Activated CD4-positive, alpha-beta T cell treated with anti-CD3 and anti-CD28 coated beads, Interleukin-2, amount 50 U/mL, for 1 hour (primary cell): ENCODE measurements around the gene ELK4.
"Not testable (repeated sequence)": the region's sequence is repeated elsewhere in the genome, so short reads cannot be mapped to it uniquely, and the experiment has no call there.

Source experiments
- DNase-seq: peaks from one replicate; pipeline ENCODE4 v3.0.0-alpha.2; 2020

The ELK4 gene

DNA sequence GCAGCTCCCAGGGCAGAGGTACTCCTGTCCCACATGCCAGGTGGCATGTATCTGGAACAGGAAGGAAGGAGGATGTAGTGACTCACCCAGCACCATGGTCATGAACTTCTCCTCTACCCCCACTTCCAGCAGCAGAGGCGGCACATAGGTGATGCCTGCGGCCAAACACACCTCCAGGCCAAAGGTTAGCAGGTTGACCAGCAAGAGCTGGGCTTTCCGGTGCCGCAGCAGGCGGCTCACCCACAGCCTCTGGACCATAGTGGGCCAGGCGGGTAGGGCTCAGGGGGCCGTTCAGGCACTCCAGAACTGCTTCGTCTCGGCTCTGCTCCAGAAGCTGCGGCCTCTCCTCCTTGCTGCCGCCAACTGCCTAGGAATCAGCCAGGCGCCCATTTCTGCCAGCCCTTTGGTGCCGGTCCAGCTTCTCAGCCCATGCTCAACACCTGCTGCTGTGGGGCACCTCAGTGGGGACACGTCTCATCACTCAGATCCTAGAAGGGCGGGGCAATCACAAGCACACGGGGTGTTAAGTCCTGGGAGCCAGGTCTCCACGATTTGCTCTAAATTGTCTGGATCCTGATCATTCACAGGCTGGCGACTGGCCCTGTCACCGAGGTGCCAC is 32.7 kb upstream of the ELK4 start:
- DNase-seq = no peak

DNA sequence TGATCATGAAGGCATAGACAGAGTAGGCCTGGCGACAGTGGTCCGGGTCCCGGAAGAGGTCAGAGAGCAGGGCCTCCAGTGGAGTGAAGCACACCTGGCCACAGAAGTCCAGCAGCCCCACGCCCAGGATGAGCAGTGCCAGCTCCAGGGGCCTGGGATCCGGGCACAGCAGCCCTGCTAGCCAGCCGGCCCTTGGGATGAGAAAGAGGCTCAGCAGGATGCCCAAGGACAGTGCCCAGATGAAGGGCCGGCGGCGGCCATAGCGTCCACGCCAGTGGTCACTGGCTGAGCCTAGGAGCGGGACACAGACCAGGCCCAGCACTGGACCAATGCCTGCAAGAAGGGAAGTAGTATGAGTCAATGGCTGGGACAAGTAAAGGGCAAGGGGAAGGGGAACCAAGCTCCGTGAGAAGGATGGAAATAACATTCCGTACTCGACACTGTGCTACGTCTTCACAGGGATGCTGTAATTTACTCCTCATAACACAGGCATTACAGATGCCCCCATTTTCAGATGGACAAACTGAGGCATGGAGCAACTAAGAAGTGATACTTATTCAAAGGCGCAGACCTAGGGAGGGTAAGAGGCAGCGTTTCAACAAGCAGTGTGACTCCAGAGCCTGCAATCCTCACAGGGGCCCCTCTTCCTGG is 31.6 kb upstream of the ELK4 start:
- no peak for DNase-seq

DNA sequence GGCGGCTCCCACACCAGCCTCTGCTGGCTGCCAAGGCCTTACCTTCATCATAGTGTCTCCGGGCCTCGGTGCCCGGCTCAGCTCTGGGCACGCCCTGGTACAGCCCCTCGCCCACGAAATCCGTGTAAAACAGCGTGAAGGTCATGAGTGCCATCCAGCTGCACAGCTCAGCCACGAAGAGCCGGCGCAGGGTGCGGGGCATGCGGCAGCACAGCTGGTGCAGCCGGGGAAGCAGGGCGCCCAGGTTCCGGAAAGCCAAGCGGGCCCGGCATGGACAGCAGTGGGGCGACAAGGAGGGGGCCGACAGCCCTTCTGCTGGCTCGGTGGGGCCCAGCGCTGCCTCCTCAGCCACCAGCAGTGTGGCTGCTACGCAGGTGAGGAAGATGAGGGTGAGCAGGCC is 31.0 kb upstream of the ELK4 start:
- no peak for DNase-seq

DNA sequence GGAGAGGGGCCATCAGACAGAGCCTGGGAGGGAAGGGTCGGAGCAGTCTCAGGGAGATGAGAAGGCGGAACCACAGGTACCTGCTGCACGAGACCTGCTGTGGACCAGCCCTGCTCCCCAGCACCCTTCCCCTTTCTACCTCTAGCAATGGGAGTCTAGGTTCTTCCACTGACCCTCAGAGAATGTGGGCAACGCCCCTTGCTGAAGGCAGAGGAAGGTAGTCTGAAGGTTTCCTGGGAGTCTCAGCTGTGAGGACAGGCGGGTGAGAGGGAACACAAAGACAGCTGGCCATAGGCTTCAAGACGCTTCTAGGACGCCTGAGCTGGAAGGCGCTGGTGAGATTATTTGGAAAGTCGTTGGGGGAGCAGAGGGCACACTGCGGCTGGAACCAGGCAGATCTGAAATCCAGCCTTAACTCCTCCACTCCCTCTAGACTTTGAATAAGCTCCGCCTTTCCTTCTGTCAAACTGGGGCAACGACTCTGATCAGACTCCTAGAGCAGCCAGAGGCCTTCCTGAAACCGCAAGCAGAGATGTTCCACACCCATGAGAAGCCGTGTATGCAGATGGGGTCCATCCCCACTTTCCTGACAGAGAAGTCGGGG is 30.4 kb upstream of the ELK4 start:
- no peak for DNase-seq

DNA sequence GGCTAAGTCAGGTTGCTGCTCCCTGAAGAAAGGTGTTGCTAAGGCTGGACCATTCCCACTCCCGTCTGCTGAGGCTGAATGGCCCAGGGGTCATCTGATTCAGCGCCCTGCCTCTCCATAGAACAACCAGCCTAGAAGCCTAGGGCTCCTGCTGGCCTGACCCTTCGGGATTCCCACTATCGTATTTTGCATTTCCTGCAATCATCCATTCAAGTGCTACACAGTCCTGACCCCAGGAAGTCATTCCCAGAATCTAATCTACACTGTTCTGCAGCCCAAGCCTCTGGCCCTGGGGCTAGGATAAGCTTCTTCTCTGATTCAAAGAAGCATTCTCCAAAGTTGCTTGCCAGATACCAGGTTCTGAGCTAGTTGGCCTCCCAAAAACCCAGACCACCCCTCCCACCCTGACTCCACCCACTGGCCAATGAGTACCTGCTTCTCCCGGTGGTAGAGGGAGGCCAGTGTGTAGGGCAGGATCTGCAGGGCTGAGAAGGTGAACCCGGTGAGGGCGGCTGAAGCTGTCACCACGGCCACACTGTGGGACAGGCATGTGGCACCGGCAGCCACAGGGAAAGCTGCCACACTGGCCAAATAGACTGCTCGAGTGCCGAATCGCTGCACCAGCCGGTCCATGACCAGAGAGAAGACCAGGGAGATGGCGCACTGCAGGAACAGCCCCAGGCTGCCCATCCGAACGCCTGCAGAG is 29.8 kb upstream of the ELK4 start:
- no peak for DNase-seq

DNA sequence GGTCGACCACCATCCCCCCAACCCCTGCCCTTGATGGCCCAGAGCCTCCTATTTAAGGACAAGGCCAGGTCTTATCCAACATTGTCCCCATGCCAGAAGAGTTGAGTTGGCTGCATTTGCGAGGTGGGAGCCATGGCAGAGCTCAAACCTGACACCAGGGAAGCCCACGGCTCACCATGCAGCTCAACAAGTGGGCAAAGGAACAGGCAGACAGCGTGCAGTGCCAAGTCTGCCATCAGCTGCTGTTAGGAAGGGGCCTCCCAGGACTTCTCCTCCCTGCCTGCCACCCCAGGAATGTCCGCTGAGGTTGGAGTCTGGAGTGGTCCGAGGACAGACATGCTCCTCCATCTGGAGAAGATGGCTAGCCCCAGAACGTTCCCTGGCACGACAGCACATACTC is 28.6 kb upstream of the ELK4 start:
- DNase-seq = no peak

DNA sequence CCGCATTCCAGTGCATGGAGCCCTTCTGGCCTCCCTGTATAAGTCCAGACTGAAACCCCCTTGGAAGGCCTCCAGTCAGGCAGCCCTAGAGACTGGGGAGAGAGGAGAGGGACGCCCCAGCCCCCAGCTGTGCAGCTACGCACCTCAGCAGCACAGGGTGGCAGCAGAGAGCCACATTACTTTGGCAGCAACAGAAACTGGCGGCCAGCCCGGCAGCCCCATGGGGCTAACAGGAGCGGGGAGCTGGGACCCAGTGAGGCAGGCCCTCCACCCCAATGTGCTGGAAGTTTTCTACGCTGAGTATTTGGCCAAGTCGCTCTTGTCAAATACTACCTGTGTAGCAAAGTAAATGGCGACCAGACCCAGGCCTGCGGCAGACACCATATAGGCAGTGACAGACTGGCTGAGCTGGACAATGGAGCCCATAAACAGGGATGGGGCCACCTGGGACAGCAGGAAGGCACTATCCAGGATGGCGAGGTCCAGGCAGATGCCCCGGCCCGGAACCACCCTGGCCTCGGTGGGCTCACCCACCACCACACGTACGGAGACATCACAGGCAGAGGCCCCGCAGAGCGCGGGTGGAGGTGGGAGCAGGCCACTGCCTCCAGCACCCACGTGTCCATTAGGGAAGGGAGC is 27.3 kb upstream of the ELK4 start:
- DNase-seq = peak; percentile 76

DNA sequence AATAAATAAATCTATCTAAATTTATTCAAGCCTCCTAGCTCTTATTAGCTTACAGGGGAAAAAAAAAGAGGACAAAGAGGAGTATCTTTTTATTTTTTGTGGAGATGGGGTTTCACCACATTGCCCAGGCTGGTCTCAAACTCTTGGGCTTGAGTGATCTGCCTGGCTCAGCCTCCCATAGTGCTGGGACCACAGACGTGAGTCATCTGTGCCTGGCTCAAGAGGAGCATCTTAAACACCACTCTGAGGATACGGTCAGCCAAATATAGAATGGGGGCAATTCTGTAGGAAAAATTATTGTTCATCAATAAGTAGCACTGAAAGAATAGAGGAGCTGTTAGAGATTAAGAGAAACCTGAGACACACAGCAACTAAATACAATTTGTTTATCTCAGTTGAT is 24.4 kb upstream of the ELK4 start:
- no peak for DNase-seq

DNA sequence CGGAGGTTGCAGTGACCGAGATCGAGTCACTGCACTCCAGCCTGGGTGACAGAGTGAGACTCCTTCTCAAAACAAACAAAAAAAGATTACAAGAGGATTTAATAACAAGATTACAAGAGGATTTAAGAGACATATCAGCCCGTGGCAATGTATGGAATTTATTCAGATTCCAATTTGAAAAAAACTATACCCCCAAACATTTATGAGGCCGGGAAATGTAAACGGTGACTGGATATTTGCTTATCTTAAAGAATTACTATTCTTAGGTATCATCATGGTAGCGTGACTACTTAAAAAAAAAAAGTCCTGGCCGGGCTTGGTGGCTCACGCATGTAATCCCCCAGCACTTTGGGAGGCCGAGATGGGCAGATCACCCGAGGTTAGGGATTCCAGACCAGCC is 21.2 kb upstream of the ELK4 start:
- DNase-seq = no peak

DNA sequence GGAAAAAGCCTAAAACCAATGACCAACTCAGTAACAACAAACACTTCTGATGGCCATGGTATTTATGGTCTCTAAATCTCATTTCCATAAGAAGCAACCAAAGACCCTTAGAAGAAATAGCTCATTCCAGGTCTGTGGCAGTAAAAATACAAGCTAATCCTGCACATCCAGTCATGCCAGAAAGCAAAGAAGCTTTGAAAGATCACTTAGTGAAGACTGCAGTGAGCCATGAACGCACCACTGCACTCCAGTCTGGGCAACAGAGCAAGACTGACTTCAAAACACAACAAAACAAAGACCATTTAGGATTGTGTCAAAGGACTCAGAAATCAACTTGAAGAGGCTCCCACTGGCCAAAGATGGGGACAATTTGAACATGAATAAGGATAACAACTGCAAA is 18.4 kb upstream of the ELK4 start:
- DNase-seq = no peak

DNA sequence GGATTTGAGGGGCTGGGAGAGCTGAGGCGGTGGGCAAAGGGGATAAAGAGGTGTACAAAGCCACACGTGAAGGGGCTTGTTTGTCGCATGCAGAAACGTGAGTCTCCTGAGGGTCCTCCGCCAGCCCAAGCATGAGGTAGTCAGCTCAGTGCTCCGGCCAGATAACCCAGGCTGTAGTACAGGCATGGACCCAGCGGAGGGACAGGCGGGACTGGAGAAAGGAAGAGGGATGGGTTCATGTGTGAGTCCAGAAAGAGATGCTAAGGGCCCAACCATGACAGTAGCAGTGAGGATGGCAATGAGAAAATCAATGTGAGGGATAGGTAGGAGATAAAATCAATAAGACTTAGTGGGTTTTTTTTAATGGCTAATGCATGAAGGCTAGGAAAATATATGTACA is 13.7 kb upstream of the ELK4 start:
- DNase-seq = no peak

DNA sequence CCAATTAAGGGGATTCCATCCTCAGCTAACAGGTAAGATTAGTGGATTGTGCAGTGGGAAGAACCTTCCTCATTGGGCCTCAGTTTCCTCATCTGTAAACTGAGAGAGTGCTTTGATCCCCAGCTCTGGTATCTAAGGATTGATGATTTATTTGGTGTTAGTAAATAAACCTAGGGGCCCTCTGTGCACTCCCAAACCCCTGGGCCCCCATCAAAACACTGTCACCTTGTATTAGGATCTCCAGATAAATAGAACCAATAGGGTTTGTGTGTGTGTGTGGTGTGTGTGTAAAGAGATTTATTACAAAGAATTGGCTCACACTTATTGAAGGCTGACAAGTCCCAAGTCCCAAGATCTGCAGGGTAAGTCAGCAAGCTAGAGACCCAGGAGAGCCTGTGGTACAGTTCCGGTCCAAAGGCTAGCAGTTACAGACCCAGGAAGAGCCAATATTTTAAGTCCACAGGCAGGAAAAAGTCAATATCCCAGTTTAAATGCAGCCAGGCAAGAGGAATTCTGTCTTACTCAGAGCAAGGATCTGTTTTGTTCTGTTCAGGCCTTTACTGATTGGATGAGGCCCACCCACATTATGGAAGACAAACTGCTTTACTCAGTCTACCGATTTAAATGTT is 11.0 kb upstream of the ELK4 start:
- DNase-seq = no peak

DNA sequence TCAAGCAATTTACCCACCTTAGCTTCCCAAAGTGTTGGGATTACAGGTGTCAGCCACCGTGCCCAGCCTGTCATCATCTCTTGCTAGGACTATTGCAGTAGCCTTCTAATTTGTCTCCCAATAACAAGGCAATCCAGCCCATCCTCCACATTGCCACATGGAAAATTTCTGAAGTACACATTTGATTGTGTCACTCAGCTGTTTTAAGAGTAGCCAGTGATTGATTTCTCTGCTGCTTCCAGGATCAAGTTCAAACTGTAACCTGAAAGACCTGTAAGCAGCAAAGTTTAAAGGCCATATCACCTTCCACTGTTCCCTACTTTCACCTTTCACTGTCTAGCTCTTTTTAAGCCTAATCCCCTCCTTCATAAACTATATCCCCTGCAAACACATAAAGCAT is 7.8 kb upstream of the ELK4 start:
- DNase-seq = no peak

DNA sequence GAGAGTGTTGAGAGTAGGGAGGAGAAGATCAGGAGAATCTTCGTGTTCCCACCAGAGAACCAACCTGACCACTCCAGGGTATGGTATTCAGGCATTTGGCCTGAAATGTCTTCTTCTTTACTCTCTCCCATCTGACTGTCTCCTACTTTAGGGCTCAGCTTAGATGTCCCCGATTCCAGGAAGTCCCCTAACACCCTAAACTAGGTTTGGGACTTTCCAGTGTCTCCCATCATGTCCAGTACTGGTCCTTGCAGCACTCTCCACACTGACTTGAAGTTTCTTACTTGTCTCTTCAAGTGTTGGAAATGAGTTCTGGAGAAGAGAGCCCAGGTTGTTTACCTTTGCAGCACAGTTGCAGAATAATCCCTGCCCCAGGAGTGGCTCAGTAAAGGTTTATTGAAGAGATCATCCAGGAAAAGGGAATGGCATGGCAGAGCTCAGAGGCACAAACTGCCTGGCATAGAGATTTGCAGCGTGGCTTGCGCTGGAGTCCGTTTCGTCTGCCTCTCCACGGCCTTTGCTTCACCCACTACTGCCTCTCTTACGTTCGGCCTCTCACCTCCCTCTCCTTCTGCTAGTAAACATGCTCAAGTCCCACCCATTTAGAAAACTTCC is 6.2 kb upstream of the ELK4 start:
- no peak for DNase-seq

DNA sequence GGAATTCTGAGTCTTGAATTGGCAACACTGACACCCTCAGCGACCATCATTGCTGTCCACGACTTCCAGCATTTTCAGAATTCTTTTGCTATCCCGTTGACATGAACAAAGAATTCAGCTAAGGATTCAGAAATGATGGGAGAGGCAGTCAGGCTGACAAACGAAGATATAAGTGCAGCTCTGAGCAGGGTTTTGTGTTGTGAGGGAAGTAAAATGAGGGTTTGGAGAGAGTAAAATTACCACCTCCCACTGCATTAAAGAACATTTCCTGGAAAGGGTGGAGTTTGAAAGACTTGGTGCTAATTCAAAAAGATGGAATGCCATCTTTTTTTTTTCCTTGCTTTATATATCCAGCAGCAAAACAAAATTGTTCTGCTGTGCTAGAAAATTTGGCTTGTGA is 4.9 kb upstream of the ELK4 start:
- DNase-seq = no peak

DNA sequence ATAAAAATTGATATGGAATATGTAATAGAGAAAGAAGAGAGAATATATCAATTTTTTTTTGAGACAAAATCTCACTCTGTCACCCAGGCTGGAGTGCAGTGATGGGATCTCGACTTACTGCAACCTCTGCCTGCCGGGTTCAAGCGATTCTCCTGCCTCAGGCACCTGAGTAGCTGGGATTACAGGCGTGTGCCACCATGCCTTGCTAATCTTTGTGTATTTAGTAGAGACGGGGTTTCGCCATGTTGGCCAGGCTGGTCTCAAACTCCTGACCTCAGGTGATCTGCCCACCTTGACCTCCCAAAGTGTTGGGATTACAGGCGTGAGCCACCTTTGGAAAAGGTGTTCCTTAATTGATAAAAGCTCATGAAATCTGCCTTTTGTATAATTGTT is 4.3 kb upstream of the ELK4 start:
- DNase-seq = not testable (repeated sequence)

DNA sequence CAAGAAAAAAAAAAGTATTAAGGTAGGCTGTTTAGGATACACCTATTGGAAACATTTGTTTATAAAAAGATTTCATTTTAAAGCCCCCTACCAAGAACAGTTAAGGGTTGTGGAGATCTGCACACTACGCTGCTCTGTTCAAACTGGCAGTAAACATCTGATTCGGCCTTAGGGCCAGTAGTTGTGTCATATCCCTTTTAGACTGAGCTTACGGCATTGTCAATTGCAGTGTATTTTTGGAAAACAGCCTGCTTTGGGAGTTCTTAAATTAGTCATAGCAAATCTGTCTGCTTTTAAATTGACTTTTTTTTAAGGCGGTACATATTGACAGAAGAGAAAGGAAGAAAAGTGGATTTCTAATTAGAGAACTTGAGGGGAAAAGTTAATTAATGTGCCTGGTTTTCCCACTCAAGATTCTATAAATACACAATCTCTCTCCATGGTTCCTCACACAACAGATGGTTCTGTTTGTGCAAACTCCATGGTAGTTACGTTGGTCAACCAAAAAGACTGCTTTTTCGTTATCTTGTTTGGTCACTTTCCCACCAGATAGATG is 1.7 kb upstream of the ELK4 start:
- DNase-seq = no peak

DNA sequence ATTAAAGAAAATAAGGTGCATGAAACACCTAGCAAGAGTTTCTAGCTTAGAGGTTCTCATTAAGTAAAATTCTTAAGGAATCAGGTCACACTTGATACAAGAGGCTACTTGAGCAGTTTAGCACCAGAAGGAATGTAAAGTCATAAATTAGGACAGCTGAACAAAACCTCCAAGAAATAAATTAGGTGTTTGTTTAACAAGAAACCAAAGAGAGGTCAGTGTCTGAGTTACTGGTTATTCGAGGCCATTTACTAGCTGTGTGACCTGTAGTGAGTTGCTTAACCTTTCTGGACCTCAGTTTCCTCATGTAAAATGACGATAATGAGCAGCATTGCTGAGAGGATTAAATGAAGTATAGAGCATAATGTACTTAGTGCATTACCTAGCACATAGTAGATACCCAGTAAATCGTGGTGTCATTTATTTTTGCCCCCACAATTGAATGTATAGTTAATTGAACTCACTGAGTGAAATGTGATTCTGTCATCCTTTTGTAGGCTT is 908 bp upstream of the ELK4 start:
- no peak for DNase-seq

DNA sequence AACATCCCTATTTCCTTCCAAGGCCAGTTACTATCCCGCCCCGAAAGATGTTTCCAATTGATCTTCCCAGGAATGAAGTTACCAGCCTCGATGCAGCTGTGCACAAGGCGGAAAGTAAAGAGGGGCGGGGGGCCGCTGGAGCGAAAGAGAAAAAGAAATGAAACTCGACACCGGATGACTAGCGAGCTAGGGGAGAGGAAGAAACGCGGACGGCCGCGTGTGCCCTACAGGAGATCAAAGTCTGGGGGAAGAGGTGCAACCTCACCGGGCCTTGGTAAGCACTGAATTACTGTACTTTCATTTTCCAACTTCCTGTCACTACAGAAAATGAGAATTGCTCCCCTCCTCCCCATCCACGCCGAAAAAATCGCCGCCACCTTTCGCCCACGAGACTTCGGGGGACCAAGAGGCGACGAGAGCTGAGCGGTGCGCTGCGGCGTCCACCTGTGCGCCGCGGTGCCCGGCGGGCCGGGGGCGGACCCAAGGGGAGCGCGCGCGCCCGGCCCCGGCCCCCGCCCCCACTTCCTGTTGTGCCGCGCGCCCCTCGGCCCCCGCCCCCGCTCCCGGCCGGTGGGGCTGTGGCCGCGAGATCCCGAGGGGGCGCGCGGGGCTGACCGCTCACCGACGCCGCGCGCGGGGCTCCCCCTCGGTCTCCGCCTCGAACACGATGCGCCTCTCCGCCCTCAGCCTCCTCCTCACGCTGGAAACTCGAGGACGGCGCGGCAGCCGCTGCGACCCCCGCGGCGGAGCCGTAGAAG is 622 bp downstream of the ELK4 start:
- DNase-seq = peak; percentile 78

DNA sequence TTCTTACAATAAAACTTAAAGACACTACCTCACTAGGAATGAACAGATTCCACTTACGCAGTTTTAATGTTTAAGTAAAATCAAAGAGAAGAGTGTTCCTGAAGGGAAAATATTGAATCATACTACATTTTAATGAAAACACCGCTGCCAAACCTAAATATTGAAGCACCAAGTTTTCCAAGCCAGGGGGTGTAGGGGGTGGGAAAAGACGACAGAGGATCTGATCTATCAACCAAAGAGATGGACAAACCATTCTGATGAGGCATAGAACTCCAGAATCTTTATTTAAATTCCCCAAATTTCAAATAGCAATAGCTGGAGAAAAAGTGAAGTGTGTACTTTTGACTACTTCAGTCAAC is 1.2 kb downstream of the ELK4 start:
- no peak for DNase-seq

DNA sequence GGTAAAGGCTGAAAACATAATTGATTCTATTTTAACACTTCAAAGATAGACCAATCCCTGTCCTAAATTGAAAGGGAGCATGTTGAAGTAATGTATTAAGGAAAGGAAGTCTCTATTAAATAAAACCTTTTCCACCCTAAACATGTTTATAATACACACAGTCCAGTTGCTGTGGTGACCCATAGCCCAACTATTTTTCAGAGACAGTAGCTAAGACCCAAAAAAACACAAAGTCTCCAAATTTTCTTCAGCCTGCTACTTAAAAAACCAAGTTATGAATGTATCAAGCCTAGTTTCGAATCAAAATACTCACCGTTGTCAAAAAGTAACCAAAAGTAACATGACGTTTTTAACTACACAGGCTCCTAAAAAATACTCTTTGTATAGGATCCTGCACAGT is 1.6 kb downstream of the ELK4 start:
- no peak for DNase-seq

DNA sequence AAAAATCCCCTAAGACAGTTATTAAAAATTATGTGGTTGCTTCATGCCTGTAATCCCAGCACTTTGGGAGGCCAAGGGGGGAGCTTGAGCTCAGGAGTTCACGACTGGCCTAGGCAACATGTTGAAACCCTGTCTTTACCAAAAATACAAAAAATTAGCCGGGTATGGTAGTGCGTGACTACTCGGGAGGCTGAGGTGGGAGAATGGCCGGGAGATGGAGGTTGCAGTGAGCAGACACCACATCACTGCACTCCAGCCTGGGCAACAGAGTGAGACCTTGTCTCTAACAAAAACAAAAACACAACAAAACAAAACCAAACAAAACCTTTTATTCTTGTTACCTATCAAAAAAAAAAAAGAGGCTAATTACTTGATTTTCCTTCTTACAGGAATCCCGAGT is 2.1 kb downstream of the ELK4 start:
- DNase-seq = peak; percentile 3
